IPS-20b (cell line): ENCODE data around the gene APLN.

Experiments
- H3K27ac ChIP-seq: one replicate; pipeline ENCODE4 v1.5.1; 2013; ENCODE audit warnings: low read length
- H3K27me3 ChIP-seq: 2 replicates; pipeline ENCODE4 v1.6.1; 2013; ENCODE audit warnings: mild to moderate bottlenecking, low read length, inconsistent platforms; ENCODE audit not compliant: insufficient read depth
- H3K36me3 ChIP-seq: 2 replicates; pipeline ENCODE4 v1.6.1; 2013; ENCODE audit warnings: low read depth, mild to moderate bottlenecking, inconsistent platforms, low read length, moderate library complexity; ENCODE audit not compliant: insufficient read depth
- H3K4me1 ChIP-seq: 2 replicates; pipeline ENCODE4 v1.6.1; 2013; ENCODE audit warnings: mild to moderate bottlenecking, control low read depth, inconsistent platforms, low read length, moderate library complexity; ENCODE audit not compliant: insufficient read depth
- H3K4me3 ChIP-seq: 2 replicates; pipeline ENCODE4 v1.5.1; 2013; ENCODE audit warnings: mild to moderate bottlenecking, low read length, inconsistent platforms
- H3K9ac ChIP-seq: 2 replicates; pipeline ENCODE4 v1.6.1; 2013; ENCODE audit warnings: low read depth, mild to moderate bottlenecking, inconsistent platforms, low read length, moderate library complexity
- H3K9me3 ChIP-seq: 2 replicates; pipeline ENCODE4 v1.6.1; 2013; ENCODE audit warnings: mild to moderate bottlenecking, low read depth, low read length, inconsistent platforms; ENCODE audit not compliant: insufficient read depth

The APLN gene

GRCh38 chrX:129609395-129609794 is 45.4 kb downstream of the APLN start:
- Histone ChIP-seq H3K9me3 (no peaks in the 10 kb centered on the region), H3K36me3 (no peaks in the 10 kb centered on the region), H3K27ac (no peak overlapping the region), H3K4me3 (no peak overlapping the region), H3K27me3 (no peaks in the 10 kb centered on the region; the same call in 1 of the 2 replicates), H3K4me1 (no peaks in the 10 kb centered on the region), H3K9ac (no peak overlapping the region)

- H3K36me3 ChIP-seq, result no peaks in the 10 kb centered on the region
- no peaks in the 10 kb centered on the region; the same call in 1 of the 2 replicates for H3K27me3 ChIP-seq
- H3K4me3 ChIP-seq, result no peak overlapping the region
Measured at GRCh38 chrX:129608496-129608895, 46.3 kb downstream of the APLN start.

GRCh38 chrX:129606918-129607317 is 47.8 kb downstream of the APLN start:
- Histone ChIP-seq H3K4me1 (no peaks in the 10 kb centered on the region), H3K9me3 (no peaks in the 10 kb centered on the region), H3K36me3 (no peaks in the 10 kb centered on the region), H3K27ac (no peak overlapping the region), H3K9ac (no peak overlapping the region), H3K27me3 (no peaks in the 10 kb centered on the region; the same call in 1 of the 2 replicates), H3K4me3 (no peak overlapping the region)

More at GRCh38 chrX:129608496-129608895, 46.3 kb downstream of the APLN start:
- no peaks in the 10 kb centered on the region for H3K4me1 ChIP-seq
- no peak overlapping the region for H3K9ac ChIP-seq
- no peak overlapping the region for H3K27ac ChIP-seq
- H3K9me3 ChIP-seq, result no peaks in the 10 kb centered on the region

- no peak overlapping the region for H3K4me3 ChIP-seq
- H3K9ac ChIP-seq, result no peak overlapping the region
- no peaks in the 10 kb centered on the region; the same call in 1 of the 2 replicates for H3K27me3 ChIP-seq
- no peak overlapping the region for H3K27ac ChIP-seq
- no peaks in the 10 kb centered on the region for H3K9me3 ChIP-seq
- H3K4me1 ChIP-seq, result no peaks in the 10 kb centered on the region
- no peaks in the 10 kb centered on the region for H3K36me3 ChIP-seq
Measured at GRCh38 chrX:129600981-129601424, 53.8 kb downstream of the APLN start.

- Histone ChIP-seq H3K27me3 (no peaks in the 10 kb centered on the region), H3K27ac (no peak overlapping the region), H3K4me1 (no peaks in the 10 kb centered on the region), H3K4me3 (no peak overlapping the region), H3K9me3 (no peaks in the 10 kb centered on the region), H3K36me3 (no peaks in the 10 kb centered on the region), H3K9ac (no peak overlapping the region)
Measured at GRCh38 chrX:129599996-129600395, 54.8 kb downstream of the APLN start.

- no peak overlapping the region for H3K27ac ChIP-seq
- no peaks in the 10 kb centered on the region for H3K4me1 ChIP-seq
- H3K9ac ChIP-seq, result no peak overlapping the region
- H3K27me3 ChIP-seq, result no peaks in the 10 kb centered on the region
- H3K4me3 ChIP-seq, result no peak overlapping the region
- H3K36me3 ChIP-seq, result no peaks in the 10 kb centered on the region
- no peaks in the 10 kb centered on the region for H3K9me3 ChIP-seq
Measured at GRCh38 chrX:129599499-129599898, 55.3 kb downstream of the APLN start.

GRCh38 chrX:129597905-129598304 is 56.9 kb downstream of the APLN start:
- no peaks in the 10 kb centered on the region for H3K9me3 ChIP-seq
- no peaks in the 10 kb centered on the region for H3K27me3 ChIP-seq
- H3K27ac ChIP-seq, result no peak overlapping the region
- no peak overlapping the region for H3K4me3 ChIP-seq
- H3K4me1 ChIP-seq, result no peaks in the 10 kb centered on the region
- H3K36me3 ChIP-seq, result no peaks in the 10 kb centered on the region
- H3K9ac ChIP-seq, result no peak overlapping the region

GRCh38 chrX:129596077-129596476 is 58.7 kb downstream of the APLN start:
- H3K27ac ChIP-seq, result no peak overlapping the region
- H3K27me3 ChIP-seq, result no peaks in the 10 kb centered on the region
- H3K4me1 ChIP-seq, result no peaks in the 10 kb centered on the region

More at GRCh38 chrX:129596077-129596476, 58.7 kb downstream of the APLN start:
- Histone ChIP-seq H3K9ac (no peak overlapping the region), H3K9me3 (no peaks in the 10 kb centered on the region), H3K36me3 (peaks cover 5% of the 10 kb centered on the region; the same call in 1 of the 2 replicates), H3K4me3 (no peak overlapping the region)
